ENCODE measurements around the gene DSC2. TPM values are rescaled to one million over a fixed set of nuclear protein-coding genes. Genes with fewer than 3 reads are reported as not detected.

The DSC2 gene
- total and polyA plus RNA-seq, 2 experiments from 2014 or later = not detected

GRCh38 chr18:31065036-31065773 is 37.0 kb downstream of the DSC2 start:
- TF ChIP-seq EZH2phosphoT487 (IDR thresholded peaks at IDR 0.05; ENCODE audit: insufficient read depth, low read depth) (no peak), EZH2 (IDR thresholded peaks at IDR 0.05; ENCODE audit: insufficient read depth, poor library complexity, severe bottlenecking) (no peak)
- no peak for DNase-seq
- Histone ChIP-seq H3K9me3 (ENCODE audit: low read depth) (no peaks in the 10 kb centered on the region), H3K9me2 (ENCODE audit: insufficient read depth) (no peaks in the 10 kb centered on the region), H3K4me2 (ENCODE audit: unreplicated experiment) (no peak overlapping the region), H2AFZ (no peak overlapping the region), H3K27me3 (replicated peaks; ENCODE audit: insufficient read depth) (no peaks in the 10 kb centered on the region), H3F3A (ENCODE audit: insufficient read depth) (no peaks in the 10 kb centered on the region), H3K9ac (no peak overlapping the region), H3K27ac (no peak overlapping the region), H4K20me1 (ENCODE audit: insufficient read depth) (no peaks in the 10 kb centered on the region), H3K36me3 (ENCODE audit: low read depth) (no peaks in the 10 kb centered on the region), H3K4me3 (no peak overlapping the region), H3K4me1 (ENCODE audit: insufficient read depth) (no peaks in the 10 kb centered on the region), H3K79me2 (ENCODE audit: insufficient read depth) (no peaks in the 10 kb centered on the region)
- in situ Hi-C loops (cut with MboI) = no loop called here
- WGBS, 2 experiments (ENCODE audit: low coverage in 1 of 2, low lambda C conversion rate in 2 of 2, missing lambda C conversion rate in 2 of 2) = 12% methylated on average over 6 of the region's 6 CpGs

DNA sequence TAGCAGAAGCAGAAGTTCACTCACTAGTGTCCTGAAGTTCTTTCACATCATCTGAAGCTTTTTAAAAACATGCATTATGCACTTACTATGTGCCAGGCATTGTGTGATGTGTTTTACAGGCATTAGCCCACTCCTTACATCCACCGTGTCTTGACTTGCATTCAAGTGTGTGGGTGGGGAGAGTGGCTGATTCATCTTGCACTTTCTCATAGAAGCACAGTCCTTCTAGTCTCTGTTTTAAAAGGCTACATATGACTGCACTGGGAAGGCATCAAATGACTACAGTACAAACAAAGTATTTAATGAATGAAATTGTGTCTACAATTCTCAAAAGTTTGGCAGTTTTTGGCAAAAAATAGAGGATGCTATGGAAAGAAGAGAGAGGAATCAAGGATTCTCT is 38.1 kb downstream of the DSC2 start:
- Histone ChIP-seq H3K4me1 (ENCODE audit: insufficient read depth) (no peaks in the 10 kb centered on the region), H4K20me1 (ENCODE audit: insufficient read depth) (no peaks in the 10 kb centered on the region), H3K36me3 (ENCODE audit: low read depth) (no peaks in the 10 kb centered on the region), H2AFZ (no peak overlapping the region), H3K27ac (no peak overlapping the region), H3K27me3 (replicated peaks; ENCODE audit: insufficient read depth) (no peaks in the 10 kb centered on the region), H3F3A (ENCODE audit: insufficient read depth) (no peaks in the 10 kb centered on the region), H3K9me3 (ENCODE audit: low read depth) (no peaks in the 10 kb centered on the region), H3K9ac (no peak overlapping the region), H3K79me2 (ENCODE audit: insufficient read depth) (no peaks in the 10 kb centered on the region), H3K9me2 (ENCODE audit: insufficient read depth) (no peaks in the 10 kb centered on the region), H3K4me2 (ENCODE audit: unreplicated experiment) (no peak overlapping the region), H3K4me3 (no peak overlapping the region)
- no peak for TF ChIP-seq EZH2phosphoT487 (IDR thresholded peaks at IDR 0.05; ENCODE audit: insufficient read depth, low read depth)
- TF ChIP-seq EZH2 (IDR thresholded peaks at IDR 0.05; ENCODE audit: insufficient read depth, poor library complexity, severe bottlenecking) = no peak
- WGBS, 2 experiments (ENCODE audit: low coverage in 1 of 2, low lambda C conversion rate in 2 of 2, missing lambda C conversion rate in 2 of 2) = 50 to 52% methylated on average over 1 of the region's 1 CpG
- in situ Hi-C loops (cut with MboI) = no loop called here
- DNase-seq = no peak

DNA sequence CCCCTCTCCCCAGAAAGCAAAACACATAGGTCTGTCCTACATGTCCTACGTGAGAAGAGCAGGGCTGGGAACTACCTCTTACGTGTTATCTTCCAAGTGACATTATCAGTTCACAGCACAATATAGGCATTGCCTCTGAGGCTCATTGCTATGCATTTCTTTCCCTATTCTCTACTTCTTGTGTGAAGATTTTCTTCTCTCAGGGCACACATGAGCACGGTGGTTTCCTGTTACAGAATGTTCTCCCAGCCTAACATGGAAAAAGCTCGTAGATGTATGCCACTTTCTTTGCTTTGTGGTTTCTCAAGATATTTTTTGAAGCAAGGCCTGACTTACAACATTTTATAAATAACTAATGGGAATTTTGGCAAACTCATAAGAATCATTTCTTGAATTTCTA is 40.3 kb downstream of the DSC2 start:
- 5 to 6% methylated on average over 4 of the region's 4 CpGs for WGBS, 2 experiments (ENCODE audit: low coverage in 1 of 2, low lambda C conversion rate in 2 of 2, missing lambda C conversion rate in 2 of 2)
- no peak overlapping the region for H3K27ac ChIP-seq
- no peak overlapping the region for H3K4me3 ChIP-seq

DNA sequence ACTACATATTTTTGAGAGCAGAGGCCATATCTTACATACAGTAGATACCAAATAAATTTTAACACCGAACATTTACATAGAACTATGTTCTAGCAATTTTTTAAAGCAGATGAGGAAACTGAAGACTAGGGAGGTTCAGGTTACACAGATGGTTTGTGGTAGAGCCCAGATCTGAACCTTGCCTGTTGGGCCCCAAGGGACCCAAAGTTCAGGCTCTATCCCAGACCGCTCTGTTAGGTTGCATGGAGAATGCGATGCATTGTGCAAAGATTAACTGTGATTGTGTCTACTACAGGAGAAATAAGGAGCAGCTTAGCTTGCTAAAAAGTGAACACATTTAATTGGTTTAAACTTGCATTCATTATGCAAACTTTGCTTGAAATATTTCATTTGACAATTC is 43.3 kb downstream of the DSC2 start:
- WGBS, 2 experiments (ENCODE audit: low coverage in 1 of 2, low lambda C conversion rate in 2 of 2, missing lambda C conversion rate in 2 of 2) = 20 to 21% methylated on average over 3 of the region's 3 CpGs
- Histone ChIP-seq H3K27ac (no peak overlapping the region), H3K4me2 (ENCODE audit: unreplicated experiment) (no peak overlapping the region), H4K20me1 (ENCODE audit: insufficient read depth) (no peaks in the 10 kb centered on the region), H3K9me2 (ENCODE audit: insufficient read depth) (no peaks in the 10 kb centered on the region), H3K9ac (no peak overlapping the region), H3K27me3 (replicated peaks; ENCODE audit: insufficient read depth) (no peaks in the 10 kb centered on the region), H3K36me3 (ENCODE audit: low read depth) (no peaks in the 10 kb centered on the region), H3F3A (ENCODE audit: insufficient read depth) (no peaks in the 10 kb centered on the region), H2AFZ (no peak overlapping the region), H3K9me3 (ENCODE audit: low read depth) (no peaks in the 10 kb centered on the region), H3K79me2 (ENCODE audit: insufficient read depth) (no peaks in the 10 kb centered on the region), H3K4me3 (no peak overlapping the region), H3K4me1 (ENCODE audit: insufficient read depth) (no peaks in the 10 kb centered on the region)
- DNase-seq = no peak
- TF ChIP-seq EZH2 (IDR thresholded peaks at IDR 0.05; ENCODE audit: insufficient read depth, poor library complexity, severe bottlenecking) (no peak), EZH2phosphoT487 (IDR thresholded peaks at IDR 0.05; ENCODE audit: insufficient read depth, low read depth) (no peak)
- in situ Hi-C loops (cut with MboI) = no loop called here

More for the DNA sequence above, 40.3 kb downstream of the DSC2 start:
- Histone ChIP-seq H3K79me2 (ENCODE audit: insufficient read depth) (no peaks in the 10 kb centered on the region), H3K4me1 (ENCODE audit: insufficient read depth) (no peaks in the 10 kb centered on the region), H3K9ac (no peak overlapping the region), H3K27me3 (replicated peaks; ENCODE audit: insufficient read depth) (no peaks in the 10 kb centered on the region), H3K9me3 (ENCODE audit: low read depth) (no peaks in the 10 kb centered on the region), H4K20me1 (ENCODE audit: insufficient read depth) (no peaks in the 10 kb centered on the region), H3F3A (ENCODE audit: insufficient read depth) (no peaks in the 10 kb centered on the region), H2AFZ (no peak overlapping the region), H3K9me2 (ENCODE audit: insufficient read depth) (no peaks in the 10 kb centered on the region), H3K4me2 (ENCODE audit: unreplicated experiment) (no peak overlapping the region), H3K36me3 (ENCODE audit: low read depth) (no peaks in the 10 kb centered on the region)
- in situ Hi-C loops (cut with MboI) = no loop called here
- no peak for DNase-seq
- no peak for TF ChIP-seq EZH2phosphoT487 (IDR thresholded peaks at IDR 0.05; ENCODE audit: insufficient read depth, low read depth)

All from GM23248 (cell line).